Stimulated activated CD8-positive, alpha-beta memory T cell treated with anti-CD3 and anti-CD28 coated beads, Interleukin-12 subunit alpha, Interleukin-12 subunit beta, amount 100 ng/mL, for 24 hours (primary cell): Measurements from ENCODE around the gene KSR1.
"Not testable (repeated sequence)": the region's sequence is repeated elsewhere in the genome, so short reads cannot be mapped to it uniquely, and the experiment has no call there.

Experiments
- DNase-seq: peaks from one replicate; pipeline ENCODE4 v3.0.0-alpha.2; 2020; ENCODE audit errors: extremely low read depth

KSR1 gene

DNA sequence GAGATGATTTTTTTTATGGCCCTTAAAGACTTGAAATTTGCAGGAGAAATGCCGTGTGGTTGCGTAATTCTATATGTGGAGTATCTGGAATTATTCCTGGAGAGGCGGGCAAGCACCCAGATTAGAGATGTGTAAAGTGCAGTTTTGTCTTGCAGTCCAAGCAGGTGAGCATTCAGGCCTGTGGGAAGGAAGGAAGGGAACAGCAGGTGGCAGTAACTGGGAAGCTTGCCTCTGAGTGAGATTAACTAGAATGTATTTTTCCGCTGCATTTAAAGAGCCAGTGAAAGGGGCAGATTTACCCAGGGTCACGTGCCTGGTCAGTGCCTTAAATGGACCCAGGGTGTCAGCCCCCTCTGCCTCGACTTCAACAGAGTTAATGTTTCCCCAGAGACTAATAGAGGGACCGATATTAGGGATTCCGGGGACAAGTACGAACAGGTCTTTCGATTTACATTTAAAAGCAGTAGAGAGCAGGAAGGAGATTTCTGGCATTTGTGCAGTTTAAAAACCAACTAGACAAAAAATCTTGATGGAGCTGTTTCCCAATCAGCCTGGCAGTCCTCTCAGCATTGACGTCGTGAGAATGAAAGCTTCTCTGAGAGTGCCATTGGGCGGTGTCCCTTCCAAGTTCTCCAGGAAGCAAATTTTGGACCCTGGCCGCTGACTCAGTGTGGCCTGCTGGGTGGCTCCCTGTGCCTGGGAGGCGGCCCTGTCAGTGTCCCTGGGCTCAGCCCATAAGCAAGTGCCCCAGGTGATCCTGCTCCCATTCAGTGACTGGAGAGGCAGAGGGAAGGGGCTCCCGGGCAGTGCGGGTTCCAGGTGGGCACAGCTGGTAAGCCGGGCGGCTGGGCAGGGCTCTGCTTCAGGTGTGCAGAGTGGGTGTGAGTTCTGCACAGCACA lies 38.2 kb downstream of the KSR1 start:
- no peak for DNase-seq

DNA sequence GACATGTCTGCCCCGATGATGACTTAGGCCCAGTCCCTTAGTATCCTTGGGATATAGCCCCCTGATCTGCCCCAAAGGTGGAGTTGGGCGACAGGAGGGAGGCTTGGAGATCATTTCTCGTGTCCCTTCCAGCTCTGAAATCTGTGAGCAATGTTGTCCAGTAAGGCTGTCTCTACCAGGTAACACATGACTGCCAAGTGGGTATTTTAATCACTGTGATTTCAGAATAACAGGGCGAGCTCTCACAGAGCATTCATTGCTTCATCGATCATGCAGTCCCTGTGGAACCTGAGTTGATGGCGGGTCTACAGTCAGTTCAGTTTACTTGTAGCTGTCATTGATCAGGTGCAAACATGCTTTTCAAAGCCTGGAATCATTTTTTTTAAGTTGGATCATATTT lies 39.2 kb downstream of the KSR1 start:
- no peak for DNase-seq

DNA sequence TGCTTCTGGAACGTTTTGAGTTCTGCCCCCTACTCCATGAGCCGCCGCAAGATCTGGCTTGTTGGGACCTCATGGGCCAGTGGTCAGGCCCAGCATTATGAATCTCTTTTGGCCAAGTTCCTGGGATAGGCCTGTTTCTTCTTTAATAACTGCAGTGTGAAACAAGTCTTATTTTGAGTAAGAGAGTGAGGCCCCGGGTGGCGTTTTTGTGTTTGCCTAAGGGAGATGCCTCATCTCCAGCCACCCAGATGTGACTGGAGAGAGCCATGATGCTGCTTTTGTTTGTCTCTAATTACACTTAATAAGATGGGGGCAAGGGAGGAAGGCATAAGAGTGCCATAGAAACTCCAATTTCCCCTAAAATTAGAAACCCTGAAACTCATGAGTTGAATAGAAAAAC lies 39.8 kb downstream of the KSR1 start:
- no peak for DNase-seq

DNA sequence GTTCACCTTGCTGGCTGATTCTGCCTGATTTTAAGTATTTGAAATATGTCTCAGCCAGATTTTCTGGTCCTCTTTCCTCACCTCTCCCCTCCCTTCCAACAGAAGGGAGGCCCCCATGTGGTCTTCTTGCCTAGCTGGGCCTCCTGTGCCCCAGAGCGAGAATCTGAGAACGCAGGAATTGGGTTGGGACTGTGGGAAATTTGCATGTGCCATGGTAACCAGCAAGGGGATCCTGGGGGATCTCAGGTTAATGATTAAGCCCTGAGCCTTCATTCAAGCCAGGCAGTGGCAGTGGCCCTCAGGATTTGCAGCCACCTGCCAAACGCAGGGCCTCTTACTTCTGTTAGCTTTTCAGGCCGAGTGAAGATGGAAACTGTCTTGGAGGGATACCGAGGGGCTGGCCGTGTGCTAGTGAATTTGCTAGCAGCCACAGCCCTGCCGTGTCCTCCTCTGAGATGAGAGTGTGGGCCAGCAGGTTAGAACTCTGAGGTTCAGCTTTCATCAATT lies 40.2 kb downstream of the KSR1 start:
- DNase-seq = no peak

DNA sequence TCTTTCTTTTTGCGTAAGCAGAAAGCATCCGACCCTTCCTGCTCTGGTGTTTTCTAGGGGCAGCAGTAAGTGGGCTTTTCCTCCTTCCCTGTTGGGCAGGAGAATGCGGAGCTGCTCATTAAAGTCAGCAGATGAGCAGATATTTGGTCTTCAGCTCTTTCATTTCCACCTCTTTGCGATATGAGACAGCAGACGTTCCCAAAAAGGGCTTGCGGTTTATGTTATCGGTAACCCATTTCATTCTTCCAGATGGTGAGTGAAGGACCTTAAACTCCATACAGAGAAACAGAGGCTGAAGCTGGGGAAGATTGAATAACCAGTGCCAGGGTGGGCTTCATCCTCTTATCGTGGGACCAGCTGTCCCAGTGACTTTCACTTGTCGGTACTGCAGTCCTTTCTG lies 40.7 kb downstream of the KSR1 start:
- DNase-seq = no peak

DNA sequence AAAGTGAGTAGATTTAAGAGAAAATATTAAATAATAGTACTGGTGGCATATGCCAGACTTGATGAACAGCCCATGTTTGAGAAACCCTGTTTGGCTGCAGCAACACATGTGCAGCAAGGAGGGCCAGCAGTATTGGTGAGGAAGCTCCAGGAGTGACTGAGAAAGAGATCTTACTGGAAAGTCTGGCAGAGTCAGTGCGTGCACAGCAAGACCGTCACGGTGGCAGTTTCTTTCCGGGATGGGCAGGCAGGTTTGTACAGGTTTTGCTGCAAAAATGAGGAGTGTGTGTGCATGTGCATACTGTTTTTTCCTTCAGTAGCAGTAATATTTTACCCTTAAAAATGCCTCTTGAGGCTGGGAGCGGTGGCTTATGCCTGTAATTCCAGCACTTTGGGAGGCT lies 41.4 kb downstream of the KSR1 start:
- DNase-seq = no peak

DNA sequence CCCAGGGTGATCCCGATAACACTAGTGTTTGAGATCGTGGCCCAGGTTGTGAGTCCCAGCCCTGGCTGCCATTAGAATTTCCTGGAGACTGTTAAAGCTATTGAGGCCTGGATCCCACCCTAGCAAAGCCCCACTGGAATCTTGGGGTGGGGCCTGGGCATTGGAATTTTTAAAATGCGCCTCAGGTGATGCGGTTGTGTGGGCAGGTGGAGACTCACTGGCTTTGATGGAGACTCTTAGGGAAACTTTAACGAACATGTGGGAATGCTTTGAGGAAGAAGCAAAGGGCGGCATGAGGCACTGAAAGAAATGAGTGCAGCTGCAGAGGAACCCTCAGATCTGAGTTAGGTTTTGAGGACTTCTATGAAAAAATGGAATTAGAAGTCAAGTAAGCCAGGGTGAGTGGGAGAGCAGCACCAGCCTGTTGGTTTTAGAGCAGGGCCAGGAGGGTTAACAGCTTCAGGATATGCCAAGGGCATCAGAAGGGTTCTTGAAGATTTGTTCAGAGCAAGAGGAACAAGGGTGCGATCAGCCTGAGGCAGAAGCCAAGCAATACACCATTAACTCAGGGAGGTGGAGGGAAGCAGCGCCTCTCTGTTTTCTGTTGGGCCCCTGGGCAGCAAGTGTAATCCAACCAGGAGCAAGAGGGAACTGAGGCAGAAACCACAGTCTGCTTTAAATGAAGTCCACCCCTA lies 42.5 kb downstream of the KSR1 start:
- no peak for DNase-seq

DNA sequence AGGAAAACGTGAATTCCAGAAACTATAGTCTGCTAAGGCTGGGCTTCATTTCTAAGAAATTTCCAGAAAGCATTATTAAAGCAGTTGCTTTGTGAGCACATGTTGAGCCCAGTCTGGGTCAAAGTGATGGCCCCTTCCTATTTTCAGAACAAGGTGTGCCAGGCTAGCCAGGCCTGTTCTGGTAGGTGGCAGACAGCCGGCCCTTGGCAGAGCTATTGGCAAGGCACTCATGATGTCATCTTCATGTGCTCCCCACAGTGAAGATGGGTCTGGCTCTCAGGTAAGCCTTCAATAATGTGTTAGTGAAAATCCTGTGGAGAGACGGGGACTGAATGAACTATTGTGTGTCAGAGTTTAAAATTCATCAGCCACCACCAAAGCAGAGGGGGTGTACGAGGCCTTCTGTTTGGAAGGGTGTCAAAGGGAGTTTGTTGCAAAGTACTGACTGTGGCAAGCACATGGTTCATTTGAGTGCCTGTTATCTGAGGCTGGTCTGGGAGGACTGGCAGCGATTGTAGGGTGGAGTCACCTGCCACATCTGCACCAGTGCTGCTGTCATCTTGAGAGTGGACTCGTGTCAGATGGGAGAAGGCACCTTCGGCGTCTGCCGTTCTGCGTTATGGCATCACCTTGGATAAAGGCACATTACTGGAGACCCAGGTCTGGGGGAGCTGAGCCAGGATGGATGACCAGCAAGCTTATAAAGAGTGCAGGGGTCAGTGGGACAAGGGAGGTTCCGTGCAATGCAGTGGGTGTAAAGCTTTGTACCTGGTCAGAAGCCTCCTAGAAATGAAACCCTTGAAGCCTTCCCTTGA lies 43.4 kb downstream of the KSR1 start:
- no peak for DNase-seq

DNA sequence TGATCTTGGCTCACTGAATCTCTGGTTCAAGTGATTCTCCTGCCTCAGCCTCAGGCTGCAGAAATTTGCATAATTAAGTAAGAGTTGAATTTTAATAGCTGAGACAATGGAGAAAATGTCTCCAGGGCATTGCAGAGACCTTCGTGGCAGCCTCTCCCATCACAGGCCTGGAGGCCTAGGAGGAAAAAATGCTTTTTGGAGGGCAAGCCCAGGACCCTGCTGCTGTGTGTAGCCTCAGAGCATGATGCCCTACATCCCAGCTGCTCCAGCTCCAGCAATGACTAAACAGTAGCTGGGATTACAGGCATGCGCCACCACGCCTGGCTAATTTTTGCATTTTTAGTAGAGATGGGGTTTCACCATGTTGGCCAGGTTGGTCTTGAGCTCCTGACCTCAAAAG lies 45.1 kb downstream of the KSR1 start:
- not testable (repeated sequence) for DNase-seq

DNA sequence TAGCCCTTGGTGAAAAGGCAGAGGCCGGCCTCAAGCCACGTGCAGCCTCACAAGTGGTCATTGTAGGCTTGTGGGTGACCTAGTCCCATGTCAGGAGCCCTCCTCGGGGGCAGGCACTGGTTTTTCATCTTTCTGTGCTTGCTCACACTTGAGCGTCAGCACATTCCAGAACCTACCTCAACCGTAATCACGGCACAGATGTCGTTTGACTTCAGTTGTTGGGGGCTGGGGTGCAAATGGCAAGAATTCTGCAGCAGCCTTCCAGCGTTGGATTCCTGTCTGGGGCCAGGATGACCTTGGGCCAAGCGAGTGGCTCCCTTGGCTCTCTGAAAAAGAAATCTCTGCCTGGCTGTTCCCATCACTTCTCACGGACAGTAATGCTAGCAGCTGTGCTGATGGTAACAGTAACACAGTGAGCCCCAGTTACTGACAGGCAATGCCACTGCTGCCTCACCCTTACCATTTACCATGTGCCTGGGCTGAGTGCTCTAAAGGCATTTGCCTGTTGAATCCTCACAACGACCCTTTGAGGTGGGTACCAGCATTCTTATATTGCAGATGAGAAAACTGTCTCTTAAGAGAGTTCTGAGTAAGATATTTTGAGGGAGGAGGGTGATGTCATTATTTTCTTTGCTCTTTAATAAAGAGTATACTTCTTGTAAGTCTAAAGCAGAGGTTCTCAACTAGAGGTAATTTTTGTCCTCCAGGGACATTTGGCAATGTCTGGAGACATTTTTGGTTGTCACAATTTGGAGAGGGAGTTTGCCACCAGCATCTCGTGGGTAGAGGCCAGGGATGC lies 46.5 kb downstream of the KSR1 start:
- DNase-seq = no peak

DNA sequence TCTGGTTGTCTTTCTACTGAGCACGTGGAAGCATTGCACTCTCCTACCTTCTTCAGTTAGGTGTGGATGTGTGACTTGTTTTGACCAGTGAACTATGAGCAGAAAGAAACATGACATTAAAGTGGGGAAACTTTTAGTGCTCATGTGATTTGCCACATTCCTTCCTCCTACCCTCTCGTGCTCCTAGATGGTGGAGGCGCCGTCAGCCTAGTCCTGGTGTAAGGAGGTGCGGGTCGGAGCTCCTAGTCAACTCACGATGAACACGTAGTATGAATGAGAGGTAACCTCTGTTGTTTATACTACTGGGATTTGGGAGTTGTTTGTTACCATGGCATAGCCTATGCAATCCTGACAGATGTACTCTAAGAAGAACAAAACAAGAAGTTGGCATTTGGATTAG lies 47.4 kb downstream of the KSR1 start:
- DNase-seq = no peak

DNA sequence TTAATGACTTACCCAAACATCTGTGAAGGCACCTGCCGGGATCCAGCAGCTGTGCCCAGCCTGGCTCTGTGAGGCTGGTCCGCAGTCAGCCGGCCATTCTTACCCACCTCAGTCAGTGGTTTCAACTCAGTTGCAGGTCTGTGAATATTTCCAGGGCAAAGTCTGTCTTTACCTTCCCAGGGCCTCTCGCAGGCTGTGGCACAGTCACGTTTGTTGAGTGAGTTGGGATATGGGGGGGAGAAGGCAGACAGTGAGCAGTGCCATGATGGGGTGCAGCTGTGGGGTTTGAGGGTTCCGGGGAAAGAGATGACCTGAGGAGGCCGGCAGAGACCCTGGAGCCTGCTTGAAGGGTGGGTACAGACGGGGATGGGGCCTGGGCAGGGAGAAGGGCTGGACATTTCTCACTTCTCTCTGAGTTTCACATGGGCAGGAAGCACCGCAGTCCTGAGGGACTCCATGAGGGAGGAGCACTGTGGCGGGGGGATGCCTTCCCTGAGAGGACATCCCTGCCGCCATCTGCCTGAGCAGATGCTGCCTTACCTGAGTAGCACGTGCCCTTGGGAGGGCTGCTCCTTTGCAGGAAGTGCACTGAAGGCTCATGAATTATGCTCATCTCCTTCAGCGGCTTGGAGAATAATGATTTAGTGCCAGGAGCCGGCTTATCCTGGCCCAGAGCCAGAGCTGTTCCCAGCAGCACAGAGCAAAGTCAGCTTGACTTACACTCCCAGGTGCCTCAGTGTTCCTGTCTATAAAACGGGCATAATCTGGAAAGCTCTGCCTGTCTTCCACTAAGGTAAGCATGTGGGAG lies 48.1 kb downstream of the KSR1 start:
- no peak for DNase-seq

DNA sequence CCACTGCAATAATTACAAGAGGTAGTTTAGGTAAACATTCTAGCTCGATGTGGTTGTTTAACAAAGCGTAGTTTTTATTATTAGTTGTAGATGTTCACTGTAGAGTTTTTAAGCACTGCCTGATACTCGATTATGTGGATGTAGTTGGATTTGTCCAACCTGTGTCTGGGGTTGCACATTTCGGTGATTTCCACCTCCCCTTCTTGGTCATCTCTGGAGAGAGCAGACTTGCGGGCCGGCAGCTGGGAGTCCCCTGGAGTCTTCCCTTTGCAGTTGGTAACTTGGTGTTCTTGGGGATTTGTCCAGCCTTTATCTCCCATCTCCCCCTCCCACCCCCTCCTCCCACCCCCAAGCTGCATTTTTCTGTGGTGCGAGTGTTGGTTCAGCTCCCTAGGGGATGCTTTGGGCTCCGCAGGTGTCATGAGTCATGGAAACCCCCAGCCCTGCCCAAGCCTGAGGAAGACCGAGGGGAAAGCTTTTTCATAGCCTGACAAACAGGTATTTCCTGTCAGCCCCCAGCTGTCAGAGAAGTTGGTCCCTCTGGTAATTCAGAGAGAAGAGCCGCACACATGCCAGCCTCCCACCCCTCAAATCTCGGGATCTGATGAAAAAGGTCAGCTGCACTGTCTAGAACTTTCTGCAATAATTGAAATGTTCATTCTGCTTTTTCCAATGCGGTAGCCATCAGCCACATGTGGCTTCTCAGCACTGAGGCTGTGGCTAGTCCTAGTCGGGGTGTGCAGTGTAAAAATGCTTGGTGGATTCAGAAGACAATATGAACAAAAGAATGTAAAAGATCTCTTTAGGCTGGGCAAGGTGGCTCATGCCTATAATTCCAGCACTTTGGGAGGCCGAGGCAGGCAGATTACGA lies 50.3 kb downstream of the KSR1 start:
- DNase-seq = no peak

DNA sequence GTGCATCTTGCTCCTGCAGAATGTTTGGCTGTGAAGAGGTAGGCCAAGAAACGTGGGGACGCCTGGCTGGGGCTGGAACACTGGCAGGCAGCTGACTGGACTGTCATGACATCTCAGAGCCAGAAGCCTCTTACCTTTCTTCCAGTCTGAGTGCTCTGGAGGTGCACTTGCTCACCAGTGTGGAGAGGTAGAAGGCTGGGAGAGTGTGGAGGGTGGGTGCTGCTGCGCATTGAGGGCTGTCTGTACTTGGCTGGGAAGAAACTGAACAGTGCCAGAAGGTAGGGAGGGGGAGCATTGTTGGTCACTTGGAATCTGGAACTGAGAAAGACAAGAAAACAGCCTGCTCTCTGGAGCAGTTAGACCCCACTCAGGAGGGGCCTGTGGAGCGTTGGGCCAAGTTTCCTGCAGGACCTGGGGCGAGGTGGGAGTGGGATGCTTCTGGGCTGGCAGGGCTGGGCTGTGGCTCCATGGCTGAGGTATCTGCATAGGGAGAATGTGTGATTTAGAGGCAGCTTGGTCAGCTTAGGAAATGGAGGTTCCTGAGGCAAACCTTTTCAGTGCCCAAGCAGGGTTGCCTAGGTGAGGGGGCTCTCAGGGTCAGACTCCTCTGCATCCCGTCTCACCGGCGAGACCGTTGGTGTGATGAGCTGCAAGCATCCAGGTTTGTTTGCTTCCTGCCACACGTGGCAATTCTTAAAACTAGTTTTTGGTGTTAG lies 55.1 kb downstream of the KSR1 start:
- DNase-seq = no peak

DNA sequence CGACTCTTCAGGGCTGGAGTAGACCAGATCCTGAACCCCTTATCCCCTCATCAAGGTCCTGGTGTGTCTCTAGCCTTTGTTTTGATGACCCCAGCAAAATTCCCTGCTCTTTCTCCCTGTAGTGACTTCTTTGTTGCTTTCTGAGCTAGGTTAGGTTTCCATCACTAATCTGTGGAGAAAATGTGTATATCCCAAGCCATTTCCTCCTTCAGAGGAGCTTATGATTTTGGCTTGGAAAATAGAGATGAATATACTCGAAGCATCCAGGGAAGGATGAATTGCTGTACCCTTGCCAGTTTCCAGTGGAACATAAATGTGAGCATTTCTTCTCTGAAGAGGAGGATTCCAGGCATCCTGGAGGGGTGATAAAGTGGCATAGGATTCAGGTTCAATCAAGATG lies 55.8 kb downstream of the KSR1 start:
- no peak for DNase-seq

DNA sequence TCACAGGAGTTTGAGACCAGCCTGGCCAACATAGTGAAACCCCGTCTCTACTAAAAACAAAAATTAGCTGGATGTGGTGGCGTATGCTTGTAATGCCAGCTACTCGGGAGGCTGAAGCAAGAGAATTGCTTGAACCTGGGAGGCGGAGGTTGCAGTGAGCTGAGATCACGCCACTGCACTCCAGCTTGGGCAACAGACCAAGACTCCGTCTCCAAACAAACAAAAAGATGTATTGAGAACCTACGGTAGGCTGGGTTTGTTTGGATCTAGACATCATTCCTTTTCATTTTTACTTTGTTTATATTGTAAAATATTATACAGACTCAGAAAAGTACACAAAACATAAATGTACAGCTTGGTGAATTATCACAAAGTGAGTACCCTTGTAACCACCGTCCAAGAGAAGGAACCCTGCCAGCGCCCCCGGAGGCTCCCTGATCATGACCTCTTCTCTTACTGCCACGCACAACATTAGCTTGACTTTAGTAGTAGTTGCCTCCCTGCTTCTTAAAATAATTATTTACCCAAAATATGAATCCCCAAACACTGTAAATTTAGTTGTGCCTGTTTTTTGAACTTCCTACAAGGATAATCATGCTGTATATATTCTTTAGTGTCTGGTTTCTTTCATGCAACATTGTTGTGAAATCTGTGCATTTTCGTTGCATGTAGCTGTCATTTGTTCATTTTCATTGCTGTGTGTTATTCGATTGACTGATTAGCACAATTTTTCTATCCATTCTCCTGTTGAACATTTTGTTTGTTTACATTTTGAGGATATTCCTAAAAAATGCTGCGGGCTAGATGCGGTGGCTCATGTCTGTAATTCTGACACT lies 56.5 kb downstream of the KSR1 start:
- DNase-seq = no peak

DNA sequence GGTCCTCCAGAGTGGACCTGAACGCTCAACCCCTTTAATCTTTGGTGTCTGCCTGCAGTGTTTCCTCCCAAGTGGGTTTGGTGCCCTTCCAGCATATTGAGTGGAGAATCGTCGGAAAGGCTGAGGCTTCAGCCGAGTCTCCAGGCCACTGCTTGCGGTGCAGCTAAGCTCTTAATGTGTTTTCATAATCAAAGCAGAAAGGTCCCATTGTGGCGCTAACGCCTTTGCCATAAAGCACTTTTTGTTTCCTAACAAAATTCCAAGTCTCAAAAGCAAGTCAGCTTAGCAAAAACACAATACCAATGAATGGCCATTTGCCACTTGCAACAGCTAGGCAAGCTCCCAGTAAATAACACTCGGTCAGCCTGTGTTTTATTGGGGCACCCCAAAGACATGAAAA lies 57.6 kb downstream of the KSR1 start:
- DNase-seq = no peak
